DND-41 (cell line): ENCODE measurements around the gene WASL.

Experiments
- ATAC-seq: fragments of 200-7000 bp; cut with Tn5 transposase; 3 replicates; pipeline ENCODE4 v1.9.1; 2021; ENCODE audit warnings: low read depth; ENCODE audit not compliant: insufficient read depth
- DNase-seq: peaks from one replicate; pipeline ENCODE4 v3.0.0-alpha.2; 2020
- H2AFZ ChIP-seq: 2 replicates; pipeline ENCODE4 v1.6.0; 2012; ENCODE audit warnings: low read depth, low read length
- H3K27ac ChIP-seq: 2 replicates; pipeline ENCODE4 v1.5.1; 2012; ENCODE audit warnings: low read length, inconsistent platforms
- H3K27me3 ChIP-seq: fragments of 200-600 bp; sonication (generic); 2 replicates; pipeline ENCODE4 v1.6.0; 2012; ENCODE audit warnings: low read length, mild to moderate bottlenecking, inconsistent platforms; ENCODE audit not compliant: insufficient read depth, poor library complexity
- H3K36me3 ChIP-seq: 2 replicates; pipeline ENCODE4 v1.5.1; 2012; ENCODE audit warnings: low read length, inconsistent platforms; ENCODE audit not compliant: insufficient read depth
- H3K4me1 ChIP-seq: 2 replicates; pipeline ENCODE4 v1.5.1; 2012; ENCODE audit warnings: mild to moderate bottlenecking, low read length; ENCODE audit not compliant: insufficient read depth
- H3K4me2 ChIP-seq: 2 replicates; pipeline ENCODE4 v1.6.0; 2012; ENCODE audit warnings: mild to moderate bottlenecking, moderate library complexity, low read length, inconsistent platforms; ENCODE audit not compliant: insufficient read depth
- H3K4me3 ChIP-seq, 2 experiments: fragments of 200-600 bp in 1 of 2; shearing (Covaris generic) in 1 of 2; 2 replicates each; pipeline ENCODE4 v1.5.1; 2012 to 2016; ENCODE audit warnings: inconsistent platforms in 2 of 2, low read length in 2 of 2, mild to moderate bottlenecking in 2 of 2, low read depth in 1 of 2, moderate library complexity in 1 of 2
- H3K79me2 ChIP-seq: 2 replicates; pipeline ENCODE4 v1.6.0; 2012; ENCODE audit warnings: low read length, inconsistent platforms; ENCODE audit not compliant: insufficient read depth
- H3K9ac ChIP-seq: 2 replicates; pipeline ENCODE4 v1.6.0; 2012; ENCODE audit warnings: low read depth, mild to moderate bottlenecking, inconsistent platforms, low read length, moderate library complexity
- H3K9me3 ChIP-seq: 2 replicates; pipeline ENCODE4 v1.5.1; 2012; ENCODE audit warnings: low read length, moderate library complexity, mild to moderate bottlenecking, inconsistent platforms; ENCODE audit not compliant: insufficient read depth, severe bottlenecking
- H4K20me1 ChIP-seq: 2 replicates; pipeline ENCODE4 v1.6.0; 2012; ENCODE audit warnings: low read length; ENCODE audit not compliant: insufficient read depth
- EZH2 ChIP-seq: IDR thresholded peaks from 3 replicates; pipeline ENCODE4 v1.6.1; 2012; ENCODE audit warnings: borderline replicate concordance, low read depth, mild to moderate bottlenecking, moderate library complexity, low read length, inconsistent platforms; ENCODE audit not compliant: severe bottlenecking
- TF ChIP-seq, protein P1 (sequence below): IDR thresholded peaks from 2 replicates; pipeline ENCODE4 v1.5.1; 2012; ENCODE audit warnings: borderline replicate concordance, low read length, moderate library complexity, mild to moderate bottlenecking; ENCODE audit not compliant: poor library complexity, severe bottlenecking; ENCODE audit errors: extremely low read depth

The WASL gene

DNA sequence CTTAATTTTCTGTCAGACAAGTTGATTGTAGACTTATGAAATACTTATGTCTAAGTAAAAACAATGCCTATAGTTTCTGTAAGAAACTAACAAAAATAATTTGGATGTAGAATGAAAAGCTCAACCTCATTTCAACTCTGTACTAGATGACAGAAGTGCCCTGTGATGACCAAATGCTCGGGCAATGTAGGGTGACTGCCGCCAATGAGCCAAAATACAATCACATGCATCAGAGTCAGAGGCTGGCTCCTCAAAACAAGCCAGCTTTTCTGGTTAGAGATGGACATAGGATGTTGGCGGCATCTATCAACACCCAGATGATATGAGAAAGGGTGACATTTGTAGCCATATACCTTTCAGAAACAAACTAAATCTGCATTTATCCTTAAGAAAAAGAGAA, 69.2 kb downstream of the WASL start:
- Histone ChIP-seq H3K4me3 (no peak overlapping the region), H3K27ac (no peak overlapping the region), H3K36me3 (peaks cover 25% of the 10 kb centered on the region), H3K79me2 (no peaks in the 10 kb centered on the region), H2AFZ (no peak overlapping the region), H3K9me3 (no peaks in the 10 kb centered on the region), H3K27me3 (no peaks in the 10 kb centered on the region), H3K4me2 (no peak overlapping the region), H3K9ac (no peak overlapping the region), H3K4me1 (no peaks in the 10 kb centered on the region), H4K20me1 (no peaks in the 10 kb centered on the region)
- ATAC-seq: no peak
- no peak for TF ChIP-seq EZH2
- TF ChIP-seq, protein P1, sequence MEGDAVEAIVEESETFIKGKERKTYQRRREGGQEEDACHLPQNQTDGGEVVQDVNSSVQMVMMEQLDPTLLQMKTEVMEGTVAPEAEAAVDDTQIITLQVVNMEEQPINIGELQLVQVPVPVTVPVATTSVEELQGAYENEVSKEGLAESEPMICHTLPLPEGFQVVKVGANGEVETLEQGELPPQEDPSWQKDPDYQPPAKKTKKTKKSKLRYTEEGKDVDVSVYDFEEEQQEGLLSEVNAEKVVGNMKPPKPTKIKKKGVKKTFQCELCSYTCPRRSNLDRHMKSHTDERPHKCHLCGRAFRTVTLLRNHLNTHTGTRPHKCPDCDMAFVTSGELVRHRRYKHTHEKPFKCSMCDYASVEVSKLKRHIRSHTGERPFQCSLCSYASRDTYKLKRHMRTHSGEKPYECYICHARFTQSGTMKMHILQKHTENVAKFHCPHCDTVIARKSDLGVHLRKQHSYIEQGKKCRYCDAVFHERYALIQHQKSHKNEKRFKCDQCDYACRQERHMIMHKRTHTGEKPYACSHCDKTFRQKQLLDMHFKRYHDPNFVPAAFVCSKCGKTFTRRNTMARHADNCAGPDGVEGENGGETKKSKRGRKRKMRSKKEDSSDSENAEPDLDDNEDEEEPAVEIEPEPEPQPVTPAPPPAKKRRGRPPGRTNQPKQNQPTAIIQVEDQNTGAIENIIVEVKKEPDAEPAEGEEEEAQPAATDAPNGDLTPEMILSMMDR: no peak
- no peak for DNase-seq

DNA sequence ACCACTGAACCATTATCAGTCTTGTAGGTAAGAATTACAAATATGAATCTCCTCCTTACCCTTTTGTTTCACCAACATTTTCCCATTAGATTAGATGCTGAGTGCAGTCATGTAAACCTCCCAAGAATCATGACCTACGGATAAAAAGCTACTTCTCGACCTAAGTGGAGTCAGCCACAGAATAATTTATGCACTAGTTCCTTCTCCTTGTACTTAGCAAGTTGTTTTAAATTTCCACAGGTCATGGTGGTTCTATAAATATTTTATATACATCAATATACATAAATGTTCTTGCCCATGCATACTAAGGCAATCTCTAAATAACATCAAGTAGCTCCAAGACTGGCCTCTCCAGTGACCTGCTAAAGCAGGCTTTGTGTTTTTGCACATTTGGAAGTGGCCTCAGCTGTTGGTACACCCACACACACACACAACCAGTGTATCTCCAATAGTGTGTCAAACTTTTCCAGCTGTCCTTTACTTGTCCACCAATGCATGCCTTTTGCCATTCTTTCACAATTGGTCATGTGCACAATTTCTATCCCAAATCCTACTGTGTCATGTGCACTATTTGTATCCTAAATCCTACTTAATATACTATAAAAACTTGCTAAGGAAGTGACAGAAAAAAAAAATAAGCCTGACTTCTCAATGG, 71.6 kb downstream of the WASL start:
- no peak for TF ChIP-seq EZH2
- TF ChIP-seq, protein P1: no peak
- H3K36me3 ChIP-seq: peaks cover 8% of the 10 kb centered on the region
- H3K4me2 ChIP-seq: no peak overlapping the region
- no peaks in the 10 kb centered on the region for H3K4me1 ChIP-seq
- ATAC-seq (no peak), DNase-seq (no peak)
- no peaks in the 10 kb centered on the region for H3K27me3 ChIP-seq
- H3K9me3 ChIP-seq: no peaks in the 10 kb centered on the region
- no peak overlapping the region for H3K4me3 ChIP-seq
- no peaks in the 10 kb centered on the region for H3K79me2 ChIP-seq
- H3K9ac ChIP-seq: no peak overlapping the region
- H3K27ac ChIP-seq: no peak overlapping the region
- no peak overlapping the region for H2AFZ ChIP-seq
- no peaks in the 10 kb centered on the region for H4K20me1 ChIP-seq

DNA sequence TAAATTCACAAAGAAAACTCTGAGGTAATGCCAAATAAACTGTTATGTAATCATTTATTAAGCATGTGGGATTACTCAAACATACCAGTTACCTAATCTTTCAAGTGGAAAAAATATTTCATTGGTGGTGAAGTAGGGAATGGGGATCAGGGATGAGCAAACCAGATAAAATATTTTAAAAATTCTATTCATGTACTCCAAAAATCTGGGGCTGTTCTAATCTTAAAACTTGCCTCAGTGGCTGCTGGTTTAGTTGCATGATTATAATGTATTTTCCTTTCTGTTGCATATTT, 73.7 kb downstream of the WASL start:
- DNase-seq: no peak
- H3K27ac ChIP-seq: no peak overlapping the region
- H3K36me3 ChIP-seq: no peaks in the 10 kb centered on the region

More for the DNA sequence above, 73.7 kb downstream of the WASL start:
- H2AFZ ChIP-seq: no peak overlapping the region
- TF ChIP-seq EZH2: no peak
- TF ChIP-seq, protein P1: no peak
- H3K9ac ChIP-seq: no peak overlapping the region
- no peaks in the 10 kb centered on the region for H3K4me1 ChIP-seq
- no peaks in the 10 kb centered on the region for H4K20me1 ChIP-seq
- no peaks in the 10 kb centered on the region for H3K79me2 ChIP-seq
- no peaks in the 10 kb centered on the region for H3K27me3 ChIP-seq
- no peaks in the 10 kb centered on the region for H3K9me3 ChIP-seq
- no peak for ATAC-seq
- H3K4me3 ChIP-seq: no peak overlapping the region
- H3K4me2 ChIP-seq: no peak overlapping the region
